Measurements from ENCODE around the gene ANKS3.

The ANKS3 gene

DNA sequence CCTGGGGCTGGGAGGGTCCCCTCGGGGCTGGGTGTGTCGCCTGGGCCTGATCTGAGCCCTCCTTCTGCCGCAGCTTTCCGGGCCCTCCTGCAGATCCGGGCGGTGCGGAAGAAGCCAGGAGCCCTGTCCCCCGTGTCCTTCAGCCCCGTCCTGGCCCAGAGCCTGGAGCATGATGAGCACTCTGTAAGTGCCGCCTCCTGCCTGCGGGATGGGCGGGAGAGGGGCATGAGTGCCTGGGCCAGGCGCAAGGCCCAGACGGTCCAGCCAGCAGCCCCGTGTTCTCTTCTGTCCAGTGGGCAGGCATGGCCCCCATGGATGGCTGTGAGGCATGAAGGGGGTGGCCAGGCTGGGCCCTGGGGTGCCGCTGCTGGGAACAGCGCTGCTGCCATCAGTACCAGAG is 56.7 kb downstream of the ANKS3 start:
- peak overlapping the region; percentile 99 for H3K27ac ChIP-seq
- POLR2A ChIA-PET (ENCODE audit: low non-redundant PET): no interaction called here
- CTCF ChIA-PET: no interaction called here
- TF ChIP-seq, protein P1, sequence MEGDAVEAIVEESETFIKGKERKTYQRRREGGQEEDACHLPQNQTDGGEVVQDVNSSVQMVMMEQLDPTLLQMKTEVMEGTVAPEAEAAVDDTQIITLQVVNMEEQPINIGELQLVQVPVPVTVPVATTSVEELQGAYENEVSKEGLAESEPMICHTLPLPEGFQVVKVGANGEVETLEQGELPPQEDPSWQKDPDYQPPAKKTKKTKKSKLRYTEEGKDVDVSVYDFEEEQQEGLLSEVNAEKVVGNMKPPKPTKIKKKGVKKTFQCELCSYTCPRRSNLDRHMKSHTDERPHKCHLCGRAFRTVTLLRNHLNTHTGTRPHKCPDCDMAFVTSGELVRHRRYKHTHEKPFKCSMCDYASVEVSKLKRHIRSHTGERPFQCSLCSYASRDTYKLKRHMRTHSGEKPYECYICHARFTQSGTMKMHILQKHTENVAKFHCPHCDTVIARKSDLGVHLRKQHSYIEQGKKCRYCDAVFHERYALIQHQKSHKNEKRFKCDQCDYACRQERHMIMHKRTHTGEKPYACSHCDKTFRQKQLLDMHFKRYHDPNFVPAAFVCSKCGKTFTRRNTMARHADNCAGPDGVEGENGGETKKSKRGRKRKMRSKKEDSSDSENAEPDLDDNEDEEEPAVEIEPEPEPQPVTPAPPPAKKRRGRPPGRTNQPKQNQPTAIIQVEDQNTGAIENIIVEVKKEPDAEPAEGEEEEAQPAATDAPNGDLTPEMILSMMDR (conservative IDR thresholded peaks at IDR 0.05; ENCODE audit: low read depth): no peak
- no peak for DNase-seq (ENCODE audit: low spot score)

DNA sequence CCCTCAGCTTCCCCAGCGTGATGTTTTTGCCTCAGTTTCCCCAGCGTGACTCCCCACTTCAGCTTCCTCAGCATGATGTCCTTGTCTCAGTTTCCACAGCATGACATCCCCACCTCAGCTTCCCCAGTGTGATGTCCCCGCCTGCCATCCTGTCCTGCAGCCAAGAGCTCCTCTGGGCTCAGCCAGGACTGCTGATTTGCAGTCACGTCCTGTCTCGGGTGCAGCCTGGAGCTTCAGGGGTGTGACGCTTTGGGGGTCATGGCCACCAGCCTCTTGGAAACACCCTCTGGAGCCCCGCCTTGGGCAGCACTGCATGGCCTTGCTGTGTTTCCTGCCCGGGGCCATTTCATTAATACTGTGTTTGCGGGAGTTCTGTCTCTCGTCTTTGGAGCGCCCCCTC is 57.2 kb downstream of the ANKS3 start:
- H3K27ac ChIP-seq: peak overlapping the region; percentile 99
- no peak for DNase-seq (ENCODE audit: low spot score)
- ChIA-PET POLR2A (ENCODE audit: low non-redundant PET) (no interaction called here), CTCF (no interaction called here)
- TF ChIP-seq, protein P1 (conservative IDR thresholded peaks at IDR 0.05; ENCODE audit: low read depth): no peak

DNA sequence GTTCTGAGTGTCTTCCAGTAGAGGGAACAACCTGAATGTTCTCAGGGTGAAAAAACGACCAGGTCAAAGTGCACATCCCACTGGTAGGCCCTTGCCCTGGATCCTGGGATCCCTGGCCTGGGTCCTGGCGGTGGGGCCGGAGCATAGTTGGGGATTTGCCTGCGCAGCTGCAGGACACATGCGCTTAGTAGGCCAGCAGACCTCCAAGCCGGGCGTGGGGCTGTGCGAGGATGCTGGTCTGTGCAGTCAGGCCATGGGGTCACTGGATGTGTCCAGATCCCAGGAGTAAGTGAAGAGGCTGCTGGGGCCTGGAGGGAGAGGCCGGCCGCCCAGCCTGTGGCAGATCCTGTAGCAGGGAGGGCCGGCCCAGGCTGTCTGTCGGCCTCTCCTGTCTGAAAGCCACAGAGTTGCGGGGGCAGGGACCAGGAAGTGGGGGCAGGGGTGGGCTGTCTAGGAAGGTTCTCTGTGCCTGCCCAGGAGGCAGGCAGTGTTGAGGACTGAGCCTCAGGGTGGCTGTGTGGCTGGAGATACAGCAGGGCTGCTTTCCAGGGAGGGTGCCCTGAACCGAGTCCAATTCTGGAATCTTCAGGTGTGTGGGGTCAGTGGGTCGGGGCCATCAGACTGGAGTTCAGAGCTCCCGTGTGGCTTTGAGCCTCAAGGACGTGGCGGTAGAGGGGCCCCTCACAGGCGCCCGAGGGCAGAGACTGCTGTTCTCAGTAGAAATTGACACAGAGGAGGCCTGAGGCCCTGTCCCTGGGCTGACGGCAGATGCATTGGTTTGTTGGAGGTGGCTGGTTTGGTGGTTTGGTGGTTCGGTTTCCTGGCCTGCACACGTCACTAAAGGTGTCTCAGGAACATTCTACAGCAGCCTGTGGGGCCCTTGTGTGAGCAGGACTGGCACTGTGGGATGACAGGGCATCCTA is 57.9 kb downstream of the ANKS3 start:
- TF ChIP-seq, protein P1 (conservative IDR thresholded peaks at IDR 0.05; ENCODE audit: low read depth): no peak
- CTCF ChIA-PET: no interaction called here
- H3K27ac ChIP-seq: peak overlapping the region; percentile 99
- POLR2A ChIA-PET (ENCODE audit: low non-redundant PET): no interaction called here
- DNase-seq (ENCODE audit: low spot score): no peak

DNA sequence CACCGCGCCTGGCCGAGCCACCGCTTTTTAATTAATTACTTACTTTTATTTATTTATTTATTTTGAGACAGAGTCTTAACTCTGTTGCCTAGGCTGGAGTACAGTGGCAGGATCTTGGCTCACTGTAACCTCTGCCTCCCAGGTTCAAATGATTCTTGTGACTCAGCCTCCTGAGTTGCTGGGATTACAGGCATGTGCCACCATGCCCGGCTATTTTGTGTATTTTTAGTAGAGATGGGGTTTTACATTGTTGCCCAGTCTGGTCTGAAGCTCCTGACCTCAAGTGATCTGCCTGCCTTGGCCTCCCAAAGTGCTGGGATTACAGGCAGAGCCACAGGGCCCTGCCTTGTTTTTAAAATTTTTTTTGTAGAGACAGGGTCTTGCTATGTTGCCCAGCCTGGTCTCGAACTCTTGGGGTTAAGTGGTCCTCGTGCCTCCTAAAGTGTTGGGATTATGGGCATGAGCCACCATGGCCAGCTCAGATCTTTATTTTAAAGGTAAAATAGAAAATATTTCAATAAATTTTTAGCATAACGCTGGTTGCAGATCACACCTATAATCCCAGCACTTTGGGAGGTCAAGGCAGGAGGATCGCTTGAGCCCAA is 59.0 kb downstream of the ANKS3 start:
- TF ChIP-seq, protein P1 (conservative IDR thresholded peaks at IDR 0.05; ENCODE audit: low read depth): no peak
- CTCF ChIA-PET: no interaction called here
- POLR2A ChIA-PET (ENCODE audit: low non-redundant PET): no interaction called here
- DNase-seq (ENCODE audit: low spot score): no peak
- H3K27ac ChIP-seq: peak overlapping the region; percentile 99

DNA sequence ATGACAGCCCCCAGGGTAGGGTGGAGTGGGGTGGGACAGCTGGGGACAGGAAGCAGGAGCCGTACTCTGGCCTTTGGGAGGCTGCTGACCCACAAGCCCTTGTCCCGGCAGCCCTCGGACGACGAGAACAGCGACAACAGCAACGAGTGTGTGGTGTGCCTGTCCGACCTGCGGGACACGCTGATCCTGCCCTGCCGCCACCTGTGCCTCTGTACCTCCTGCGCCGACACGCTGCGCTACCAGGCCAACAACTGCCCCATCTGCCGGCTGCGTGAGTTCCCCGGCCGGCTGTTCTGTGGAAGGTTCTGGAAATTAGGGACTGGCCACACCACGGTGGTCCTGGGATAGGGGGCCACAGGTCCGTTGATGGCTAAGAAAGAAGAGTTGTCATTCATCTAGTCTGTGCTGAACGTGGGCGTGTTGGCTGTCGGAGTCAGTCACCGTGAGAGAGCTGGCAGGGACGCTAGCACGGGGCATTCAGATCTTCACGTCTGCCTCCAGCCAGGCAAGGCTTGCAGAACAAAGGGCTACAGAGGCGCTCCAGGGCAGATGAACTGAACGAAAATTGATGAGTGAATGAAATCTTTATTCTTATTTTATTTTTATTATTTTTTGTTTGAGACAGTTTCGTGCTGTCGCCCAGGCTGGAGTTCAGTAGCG is 60.6 kb downstream of the ANKS3 start:
- TF ChIP-seq, protein P1 (conservative IDR thresholded peaks at IDR 0.05; ENCODE audit: low read depth): no peak
- POLR2A ChIA-PET (ENCODE audit: low non-redundant PET): no interaction called here
- no peak for DNase-seq (ENCODE audit: low spot score)
- peak overlapping the region; percentile 99 for H3K27ac ChIP-seq
- CTCF ChIA-PET: no interaction called here

DNA sequence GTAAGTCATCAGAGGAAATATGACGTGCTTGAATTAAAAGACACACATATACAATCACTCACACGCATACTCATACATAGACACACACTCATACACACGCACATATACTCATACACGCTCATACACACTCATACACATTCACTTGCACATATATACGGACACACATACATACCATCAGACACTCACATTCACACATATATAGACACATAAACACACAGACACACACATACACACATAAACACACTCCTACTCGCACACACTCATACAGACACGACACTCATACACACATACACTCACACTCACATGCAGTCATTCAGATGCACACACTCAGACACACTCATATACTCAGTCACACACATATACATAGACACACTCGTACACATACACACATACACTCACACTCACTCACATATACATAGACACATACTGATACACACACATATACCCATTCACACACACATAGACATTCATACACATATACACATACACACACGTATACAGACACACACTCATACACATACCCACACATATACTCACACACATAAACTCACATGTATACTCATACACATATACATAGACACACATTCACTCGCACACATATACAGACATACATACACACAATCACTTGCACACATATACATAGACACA is 65.6 kb downstream of the ANKS3 start:
- TF ChIP-seq, protein P1 (conservative IDR thresholded peaks at IDR 0.05; ENCODE audit: low read depth): no peak
- POLR2A ChIA-PET (ENCODE audit: low non-redundant PET): no interaction called here
- CTCF ChIA-PET: no interaction called here
- H3K27ac ChIP-seq: no peak overlapping the region
- DNase-seq (ENCODE audit: low spot score): no peak
